ENCODE data around the gene MRPL16. TPM values are rescaled to one million over a fixed set of nuclear protein-coding genes. Genes with fewer than 3 reads are reported as not detected.
"Not testable (repeated sequence)": the region's sequence is repeated elsewhere in the genome, so short reads cannot be mapped to it uniquely, and the experiment has no call there.

Gene MRPL16
- total and polyA plus RNA-seq, 4 experiments from 2014 or later, result 33.2 to 92.2 (median 60.7) TPM

DNA sequence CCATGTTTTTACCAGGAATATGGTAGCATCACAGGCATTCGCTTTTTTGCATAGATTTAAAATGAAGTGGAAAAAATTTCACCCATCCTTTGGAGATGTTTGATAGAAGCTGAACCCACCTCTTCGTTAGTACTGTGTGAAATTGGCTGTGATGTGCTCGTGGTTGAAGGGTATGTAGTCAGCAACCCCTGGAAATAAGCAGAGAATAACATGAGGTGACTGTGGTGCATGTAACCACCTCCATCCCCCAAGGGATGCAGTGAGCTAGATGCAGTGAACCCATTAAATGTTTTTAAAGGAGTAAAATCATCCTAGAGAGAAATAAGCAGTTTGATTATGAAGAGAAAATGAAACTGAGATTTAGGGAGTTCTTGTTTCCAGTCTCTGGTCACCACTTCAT, 18.8 kb upstream of the MRPL16 start:
- H3K27ac Mint-ChIP-seq, result peak overlapping the region in 1 of 7 donors; percentile 63
- no peak overlapping the region for H3K4me3 ChIP-seq (ENCODE audit: low read length in 2 of 2)
- no peaks in the 10 kb centered on the region for H3K9me3 Mint-ChIP-seq
- POLR2A ChIA-PET (ENCODE audit: partially characterized antibody), result no interaction called here
- no peaks in the 10 kb centered on the region for H3K36me3 Mint-ChIP-seq
- CTCF ChIA-PET (ENCODE audit: partially characterized antibody), result no interaction called here
- no peak overlapping the region for H3K27ac ChIP-seq (ENCODE audit: low read depth, low read length)
- peaks cover 0 to 5% of the 10 kb centered on the region in 2 donors for H3K27me3 Mint-ChIP-seq
- no peaks in the 10 kb centered on the region for H3K27me3 ChIP-seq (ENCODE audit: insufficient read depth, low read length)
- DNase-seq, result no peak
- no peaks in the 10 kb centered on the region for H3K36me3 ChIP-seq (ENCODE audit: insufficient read depth, low read length)
- intact Hi-C loops (cut with micrococcal nuclease), result no loop called here
- H3K9me3 ChIP-seq (ENCODE audit: control insufficient read depth in 1 of 2, low read length in 2 of 2), result no peaks in the 10 kb centered on the region
- no peak overlapping the region for H3K4me3 Mint-ChIP-seq
- peaks cover 0 to 1% (median 0%) of the 10 kb centered on the region in 4 donors for H3K4me1 Mint-ChIP-seq
- no peaks in the 10 kb centered on the region for H3K4me1 ChIP-seq (ENCODE audit: insufficient read depth, low read length)

DNA sequence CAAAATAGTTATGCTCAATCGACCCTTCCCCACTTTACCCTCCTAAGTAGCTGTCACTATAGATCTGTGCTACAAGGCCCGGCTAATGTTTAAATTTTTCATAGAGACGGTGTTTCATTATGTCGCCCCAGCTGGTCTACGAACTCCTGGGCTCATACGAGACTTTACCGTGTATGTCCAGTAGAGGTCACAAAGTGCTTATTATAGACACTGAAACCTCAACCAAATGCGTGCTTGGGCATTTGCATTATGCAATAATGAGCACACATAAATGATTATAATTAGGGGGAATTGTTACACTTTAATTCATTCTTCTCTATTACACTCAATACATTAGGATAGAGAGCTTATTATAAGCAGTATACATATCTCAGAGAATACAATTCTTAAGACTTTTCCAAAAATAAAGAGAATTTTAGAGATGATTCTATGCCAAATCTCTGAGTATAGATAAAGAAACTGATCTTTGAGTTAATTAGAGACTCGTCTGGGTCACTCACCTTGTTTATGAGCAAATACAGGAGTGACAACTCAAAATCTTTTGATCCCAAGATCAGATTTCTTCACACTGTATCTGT, 12.5 kb upstream of the MRPL16 start:
- POLR2A ChIA-PET (ENCODE audit: partially characterized antibody), result no interaction called here
- CTCF ChIA-PET (ENCODE audit: partially characterized antibody), result interaction anchor here (0.6 to 3.6 kb wide), 9 partner anchors 9 to 428 kb away, joined by 3 to 22 read pairs (median 3); no protein-coding TSS in a partner anchor
- intact Hi-C loops (cut with micrococcal nuclease), result loop anchor here (1.0 to 5.0 kb wide), 2 partner anchors 34 to 444 kb away; no protein-coding TSS in a partner anchor
- Mint-ChIP-seq H3K27ac (peak overlapping the region in 1 of 7 donors; percentile 5), H3K9me3 (peaks cover 0 to 1% (median 0%) of the 10 kb centered on the region in 8 donors), H3K4me3 (peak overlapping the region in 1 of 8 donors; percentile 52), H3K4me1 (peaks cover 6 to 14% (median 11%) of the 10 kb centered on the region in 4 donors), H3K27me3 (no peaks in the 10 kb centered on the region), H3K36me3 (no peaks in the 10 kb centered on the region)
- Histone ChIP-seq H3K4me1 (ENCODE audit: insufficient read depth, low read length) (no peaks in the 10 kb centered on the region), H3K4me3 (ENCODE audit: low read length in 2 of 2) (no peak overlapping the region), H3K27ac (ENCODE audit: low read depth, low read length) (no peak overlapping the region), H3K9me3 (ENCODE audit: control insufficient read depth in 1 of 2, low read length in 2 of 2) (no peaks in the 10 kb centered on the region), H3K27me3 (ENCODE audit: insufficient read depth, low read length) (no peaks in the 10 kb centered on the region), H3K36me3 (ENCODE audit: insufficient read depth, low read length) (no peaks in the 10 kb centered on the region)
- peak; percentile 26 to 39 (median 33) for DNase-seq

DNA sequence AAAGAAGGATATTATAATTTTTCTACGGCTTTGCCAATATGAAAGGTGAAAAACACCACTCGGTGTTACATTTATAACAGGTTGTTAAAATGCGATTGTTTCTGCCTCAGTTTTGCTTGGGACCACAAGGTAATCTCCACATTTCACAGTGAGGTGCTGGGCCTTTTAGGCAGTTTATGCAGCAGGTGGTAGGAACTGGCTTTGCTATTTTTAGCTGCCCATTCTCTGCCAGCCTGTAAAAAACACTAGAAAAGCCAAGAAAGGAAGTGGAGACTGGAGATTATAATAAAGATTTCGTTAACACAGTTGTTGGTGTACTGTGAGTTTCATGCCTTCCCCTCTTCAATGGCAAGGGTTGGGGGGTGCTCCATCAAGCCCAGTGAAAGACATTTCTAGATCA, 8.0 kb upstream of the MRPL16 start:
- DNase-seq, result no peak
- Histone ChIP-seq H3K4me1 (ENCODE audit: insufficient read depth, low read length) (peaks cover 2% of the 10 kb centered on the region), H3K9me3 (ENCODE audit: control insufficient read depth in 1 of 2, low read length in 2 of 2) (no peaks in the 10 kb centered on the region), H3K27me3 (ENCODE audit: insufficient read depth, low read length) (no peaks in the 10 kb centered on the region), H3K36me3 (ENCODE audit: insufficient read depth, low read length) (no peaks in the 10 kb centered on the region), H3K27ac (ENCODE audit: low read depth, low read length) (no peak overlapping the region), H3K4me3 (ENCODE audit: low read length in 2 of 2) (no peak overlapping the region)
- H3K4me3 Mint-ChIP-seq, result no peak overlapping the region
- intact Hi-C loops (cut with micrococcal nuclease), result no loop called here
- peak overlapping the region in 2 of 7 donors; percentile 8 to 59 for H3K27ac Mint-ChIP-seq
- H3K36me3 Mint-ChIP-seq, result no peaks in the 10 kb centered on the region
- ChIA-PET CTCF (ENCODE audit: partially characterized antibody) (no interaction called here), POLR2A (ENCODE audit: partially characterized antibody) (no interaction called here)
- H3K4me1 Mint-ChIP-seq, result peaks cover 9 to 21% (median 15%) of the 10 kb centered on the region in 4 donors
- no peaks in the 10 kb centered on the region for H3K27me3 Mint-ChIP-seq
- no peaks in the 10 kb centered on the region for H3K9me3 Mint-ChIP-seq

DNA sequence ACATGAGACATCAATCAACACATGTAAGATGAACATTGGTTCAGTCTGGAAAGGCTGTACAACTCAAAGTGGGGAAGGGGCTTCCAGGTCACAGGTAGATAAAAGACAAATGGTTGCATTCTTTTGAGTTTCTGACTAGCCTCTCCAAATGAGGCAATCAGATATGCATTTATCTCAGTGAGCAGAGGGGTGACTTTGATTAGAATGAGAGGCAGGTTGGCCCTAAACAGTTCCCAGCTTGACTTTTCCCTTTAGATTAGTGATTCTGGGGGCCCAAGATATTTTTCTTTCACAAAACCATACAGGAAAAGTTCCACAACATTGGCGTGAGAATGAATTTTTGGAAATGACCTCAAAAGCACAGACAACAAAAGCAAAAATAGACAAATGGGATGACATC, 5.9 kb upstream of the MRPL16 start:
- ChIA-PET CTCF (ENCODE audit: partially characterized antibody) (interaction anchor here (1.0 kb wide), 1 partner anchor 15 kb away, joined by 4 read pairs; no protein-coding TSS in a partner anchor), POLR2A (ENCODE audit: partially characterized antibody) (interaction anchor here (1.1 kb wide), 1 partner anchor 61 kb away, joined by 3 read pairs; the partner anchor contains the start of gene STX3)
- H3K27me3 ChIP-seq (ENCODE audit: insufficient read depth, low read length); H3K4me3 Mint-ChIP-seq; DNase-seq; H3K27ac ChIP-seq (ENCODE audit: low read depth, low read length); H3K4me3 ChIP-seq (ENCODE audit: low read length in 2 of 2); H3K4me1 ChIP-seq (ENCODE audit: insufficient read depth, low read length); H3K36me3 ChIP-seq (ENCODE audit: insufficient read depth, low read length); H3K36me3 Mint-ChIP-seq; H3K9me3 ChIP-seq (ENCODE audit: control insufficient read depth in 1 of 2, low read length in 2 of 2); intact Hi-C loops (cut with micrococcal nuclease); H3K27me3 Mint-ChIP-seq; H3K9me3 Mint-ChIP-seq: not testable (repeated sequence)
- Mint-ChIP-seq H3K4me1 (peaks cover 6 to 24% (median 12%) of the 10 kb centered on the region in 4 donors), H3K27ac (peak overlapping the region in 1 of 7 donors; percentile 31)

DNA sequence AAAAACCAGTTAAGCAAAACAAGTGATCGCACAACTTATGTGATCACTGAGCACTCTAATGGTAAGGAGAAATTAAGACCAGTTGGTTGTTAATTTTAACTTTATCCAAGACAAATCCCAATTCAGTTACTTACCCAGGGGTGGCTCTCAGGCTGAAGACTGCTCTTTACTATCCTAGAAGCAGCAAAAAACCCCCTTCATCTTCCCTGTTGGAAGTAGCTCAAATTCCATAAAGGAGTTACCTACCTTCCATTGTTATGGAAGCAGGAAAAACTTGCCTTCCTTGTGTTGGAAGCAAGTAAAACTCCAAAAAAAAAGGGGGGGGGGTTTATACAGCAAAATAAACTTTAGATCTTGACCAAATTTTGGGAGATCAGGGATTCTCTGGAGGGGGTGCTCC, 5.2 kb upstream of the MRPL16 start:
- no peaks in the 10 kb centered on the region for H3K36me3 ChIP-seq (ENCODE audit: insufficient read depth, low read length)
- intact Hi-C loops (cut with micrococcal nuclease), result no loop called here
- Mint-ChIP-seq H3K4me1 (peaks cover 9 to 31% (median 17%) of the 10 kb centered on the region in 4 donors), H3K4me3 (no peak overlapping the region), H3K36me3 (peaks cover 0 to 3% of the 10 kb centered on the region in 2 donors), H3K9me3 (peaks cover 0 to 3% (median 0%) of the 10 kb centered on the region in 8 donors), H3K27ac (no peak overlapping the region), H3K27me3 (peaks cover 0 to 2% of the 10 kb centered on the region in 2 donors)
- CTCF ChIA-PET (ENCODE audit: partially characterized antibody), result no interaction called here
- peaks cover 10% of the 10 kb centered on the region for H3K4me1 ChIP-seq (ENCODE audit: insufficient read depth, low read length)
- POLR2A ChIA-PET (ENCODE audit: partially characterized antibody), result interaction anchor here (1.1 kb wide), 1 partner anchor 61 kb away, joined by 3 read pairs; the partner anchor contains the start of gene STX3
- no peaks in the 10 kb centered on the region for H3K9me3 ChIP-seq (ENCODE audit: control insufficient read depth in 1 of 2, low read length in 2 of 2)
- no peak for DNase-seq
- H3K27ac ChIP-seq (ENCODE audit: low read depth, low read length), result no peak overlapping the region
- no peak overlapping the region for H3K4me3 ChIP-seq (ENCODE audit: low read length in 2 of 2)
- no peaks in the 10 kb centered on the region for H3K27me3 ChIP-seq (ENCODE audit: insufficient read depth, low read length)

DNA sequence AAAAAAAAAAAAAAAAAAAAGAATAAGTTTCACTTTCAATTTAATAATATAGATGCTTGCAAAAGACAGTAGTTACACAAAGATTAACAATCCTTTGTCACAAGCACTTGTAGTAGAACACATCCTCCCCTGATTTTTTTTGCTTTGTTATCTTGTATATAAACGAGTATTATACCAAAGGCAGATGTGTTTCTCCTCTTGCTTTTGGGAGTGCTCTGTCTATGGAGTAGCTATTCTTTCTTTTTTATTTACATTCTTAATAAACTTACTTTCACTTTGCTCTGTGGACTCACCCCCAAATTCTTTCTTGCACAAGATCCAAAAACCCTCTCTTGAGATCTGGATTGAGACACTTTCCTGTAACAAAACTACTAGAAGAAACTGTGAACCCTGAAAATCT, 3.4 kb upstream of the MRPL16 start:
- intact Hi-C loops (cut with micrococcal nuclease), result no loop called here
- H3K27ac ChIP-seq (ENCODE audit: low read depth, low read length), result no peak overlapping the region

DNA sequence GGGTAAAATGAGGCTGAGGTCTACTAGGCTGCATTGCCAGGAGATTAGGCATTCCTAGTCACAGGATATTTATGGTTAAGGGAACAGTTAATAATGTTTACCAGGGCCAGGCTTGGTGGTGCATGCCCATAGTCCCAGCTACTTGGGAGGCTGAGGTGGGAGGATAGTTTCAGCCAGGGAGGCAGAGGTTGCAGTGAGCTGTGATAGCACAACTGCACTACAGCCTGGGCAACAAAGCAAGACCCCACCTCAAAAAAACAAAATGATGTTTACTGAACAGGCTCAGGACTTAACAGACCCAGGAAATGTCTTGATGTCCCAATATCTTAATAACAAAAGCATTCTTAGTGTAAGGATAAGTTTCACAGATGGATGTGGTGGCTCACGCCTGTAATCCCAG, 2.8 kb upstream of the MRPL16 start:
- H3K9me3 ChIP-seq (ENCODE audit: control insufficient read depth in 1 of 2, low read length in 2 of 2), result no peaks in the 10 kb centered on the region
- peaks cover 0 to 2% of the 10 kb centered on the region in 2 donors for H3K27me3 Mint-ChIP-seq
- peaks cover 14 to 35% (median 24%) of the 10 kb centered on the region in 4 donors for H3K4me1 Mint-ChIP-seq
- ChIA-PET CTCF (ENCODE audit: partially characterized antibody) (interaction anchor here (1.0 kb wide), 1 partner anchor 9 kb away, joined by 4 read pairs; no protein-coding TSS in a partner anchor), POLR2A (ENCODE audit: partially characterized antibody) (no interaction called here)
- H3K27me3 ChIP-seq (ENCODE audit: insufficient read depth, low read length), result no peaks in the 10 kb centered on the region
- H3K4me1 ChIP-seq (ENCODE audit: insufficient read depth, low read length), result peaks cover 23% of the 10 kb centered on the region
- H3K36me3 ChIP-seq (ENCODE audit: insufficient read depth, low read length), result no peaks in the 10 kb centered on the region
- H3K9me3 Mint-ChIP-seq, result peaks cover 0 to 3% (median 0%) of the 10 kb centered on the region in 8 donors
- no peak for DNase-seq
- no peak overlapping the region for H3K27ac ChIP-seq (ENCODE audit: low read depth, low read length)
- intact Hi-C loops (cut with micrococcal nuclease), result no loop called here
- peaks cover 0 to 15% of the 10 kb centered on the region in 2 donors for H3K36me3 Mint-ChIP-seq
- no peak overlapping the region for H3K4me3 ChIP-seq (ENCODE audit: low read length in 2 of 2)
- H3K4me3 Mint-ChIP-seq, result peak overlapping the region in 1 of 8 donors; percentile 45
- peak overlapping the region in 1 of 7 donors; percentile 50 for H3K27ac Mint-ChIP-seq

More for the DNA sequence above, 3.4 kb upstream of the MRPL16 start:
- Histone ChIP-seq H3K9me3 (ENCODE audit: control insufficient read depth in 1 of 2, low read length in 2 of 2) (no peaks in the 10 kb centered on the region), H3K4me3 (ENCODE audit: low read length in 2 of 2) (no peak overlapping the region), H3K36me3 (ENCODE audit: insufficient read depth, low read length) (no peaks in the 10 kb centered on the region), H3K4me1 (ENCODE audit: insufficient read depth, low read length) (peaks cover 22% of the 10 kb centered on the region), H3K27me3 (ENCODE audit: insufficient read depth, low read length) (no peaks in the 10 kb centered on the region)
- H3K9me3 Mint-ChIP-seq, result peaks cover 0 to 3% (median 0%) of the 10 kb centered on the region in 8 donors
- peaks cover 0 to 2% of the 10 kb centered on the region in 2 donors for H3K27me3 Mint-ChIP-seq
- H3K4me3 Mint-ChIP-seq, result peak overlapping the region; percentile 15 to 66 (median 43)
- ChIA-PET CTCF (ENCODE audit: partially characterized antibody) (interaction anchor here (1.0 kb wide), 1 partner anchor 8 kb away, joined by 4 read pairs; no protein-coding TSS in a partner anchor), POLR2A (ENCODE audit: partially characterized antibody) (no interaction called here)
- DNase-seq, result no peak
- H3K27ac Mint-ChIP-seq, result peak overlapping the region in 4 of 7 donors; percentile 9 to 78 (median 39)
- peaks cover 0 to 11% of the 10 kb centered on the region in 2 donors for H3K36me3 Mint-ChIP-seq
- H3K4me1 Mint-ChIP-seq, result peaks cover 16 to 42% (median 26%) of the 10 kb centered on the region in 4 donors

All from CD4-positive, alpha-beta memory T cell (primary cell).